ENCODE measurements around the gene MEF2C. TPM values are rescaled to one million over a fixed set of nuclear protein-coding genes. Genes with fewer than 3 reads are reported as not detected.
A peak's percentile ranks its signal among the peaks of the same experiment; 100 is the strongest.

The MEF2C gene
- total RNA-seq, 2 experiments from 2014 or later = 0.60 to 0.87 TPM

DNA sequence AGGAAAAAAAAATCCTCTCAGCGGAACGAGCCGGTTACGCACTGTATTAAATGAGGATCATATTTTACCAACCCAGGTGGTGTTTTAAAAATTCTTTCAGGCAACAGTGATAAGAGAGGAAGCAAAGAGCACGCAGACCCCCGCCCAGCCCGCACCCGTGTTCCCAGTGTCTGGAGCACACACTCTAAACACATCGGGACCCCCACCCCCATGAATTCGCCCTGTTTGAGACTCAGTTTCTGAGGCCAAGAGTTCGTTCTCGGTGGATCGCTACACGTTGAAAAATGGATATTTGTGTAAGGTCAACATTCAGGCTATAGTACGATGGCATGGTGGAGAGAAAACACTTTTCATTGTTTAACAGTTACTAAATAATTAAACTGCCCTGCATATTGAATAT is 196.3 kb downstream of the MEF2C start:
- no peak overlapping the region for H3K27ac Mint-ChIP-seq
- peaks cover 96% of the 10 kb centered on the region for H3K27me3 Mint-ChIP-seq
- TF ChIP-seq CTCF (IDR thresholded peaks at IDR 0.05) = no peak
- ChIA-PET POLR2A (no interaction called here), CTCF (no interaction called here)
- H3K4me1 ChIP-seq (ENCODE audit: insufficient read depth, low read length) = peaks cover 34% of the 10 kb centered on the region
- no peak overlapping the region for H3K4me3 Mint-ChIP-seq
- no peaks in the 10 kb centered on the region for H3K36me3 ChIP-seq (ENCODE audit: insufficient read depth, low read length)
- no peak for DNase-seq
- no peaks in the 10 kb centered on the region for H3K36me3 Mint-ChIP-seq (ENCODE audit: low read depth)
- H3K4me1 Mint-ChIP-seq (ENCODE audit: low read depth) = peaks cover 24% of the 10 kb centered on the region
- H3K4me3 ChIP-seq (ENCODE audit: low read length) = no peak overlapping the region
- intact Hi-C loops (cut with DNase I, micrococcal nuclease) = no loop called here
- H3K9me3 Mint-ChIP-seq = peaks cover 4% of the 10 kb centered on the region
- no peak for ATAC-seq (ENCODE audit: poor library complexity)
- H3K27me3 ChIP-seq (ENCODE audit: control insufficient read depth in 1 of 2, insufficient read depth in 2 of 2, low read length in 2 of 2) = peaks cover 89 to 100% of the 10 kb centered on the region in 2 experiments
- H3K27ac ChIP-seq (ENCODE audit: low read depth in 1 of 2, low read length in 2 of 2) = no peak overlapping the region
- H3K9me3 ChIP-seq (ENCODE audit: control insufficient read depth in 1 of 2, insufficient read depth in 1 of 2, low read length in 2 of 2) = peaks cover 14 to 44% of the 10 kb centered on the region in 2 experiments

GRCh38 chr5:88685591-88686541 is 197.1 kb downstream of the MEF2C start:
- H3K27me3 Mint-ChIP-seq = peaks cover 96% of the 10 kb centered on the region
- no peak for ATAC-seq (ENCODE audit: poor library complexity)
- H3K4me1 ChIP-seq (ENCODE audit: insufficient read depth, low read length) = peaks cover 30% of the 10 kb centered on the region
- POLR2A ChIA-PET = no interaction called here
- no peak overlapping the region for H3K27ac ChIP-seq (ENCODE audit: low read depth in 1 of 2, low read length in 2 of 2)
- H3K4me3 ChIP-seq (ENCODE audit: low read length) = no peak overlapping the region
- CTCF ChIA-PET = no interaction called here
- H3K4me3 Mint-ChIP-seq = no peak overlapping the region
- intact Hi-C loops (cut with DNase I, micrococcal nuclease) = no loop called here
- no peaks in the 10 kb centered on the region for H3K36me3 Mint-ChIP-seq (ENCODE audit: low read depth)
- H3K27me3 ChIP-seq (ENCODE audit: control insufficient read depth in 1 of 2, insufficient read depth in 2 of 2, low read length in 2 of 2) = peaks cover 93 to 99% of the 10 kb centered on the region in 2 experiments
- H3K9me3 ChIP-seq (ENCODE audit: control insufficient read depth in 1 of 2, insufficient read depth in 1 of 2, low read length in 2 of 2) = peaks cover 14 to 44% of the 10 kb centered on the region in 2 experiments
- H3K27ac Mint-ChIP-seq = no peak overlapping the region
- no peak for TF ChIP-seq CTCF (IDR thresholded peaks at IDR 0.05)
- DNase-seq = no peak
- H3K36me3 ChIP-seq (ENCODE audit: insufficient read depth, low read length) = no peaks in the 10 kb centered on the region
- peaks cover 4% of the 10 kb centered on the region for H3K9me3 Mint-ChIP-seq
- peaks cover 20% of the 10 kb centered on the region for H3K4me1 Mint-ChIP-seq (ENCODE audit: low read depth)

- POLR2A ChIA-PET = interaction anchor here (0.8 kb wide), 1 partner anchor 1726 kb away, joined by 3 read pairs; the partner anchor contains the start of gene CETN3
- peaks cover 8% of the 10 kb centered on the region for H3K4me1 Mint-ChIP-seq (ENCODE audit: low read depth)
Measured at GRCh38 chr5:88683506-88684135, 199.4 kb downstream of the MEF2C start.

More at GRCh38 chr5:88683506-88684135, 199.4 kb downstream of the MEF2C start:
- no peak overlapping the region for H3K27ac Mint-ChIP-seq
- H3K4me3 ChIP-seq (ENCODE audit: low read length) = no peak overlapping the region
- peak; percentile 54 for ATAC-seq (ENCODE audit: poor library complexity)
- no peak overlapping the region for H3K4me3 Mint-ChIP-seq
- no peak for TF ChIP-seq CTCF (IDR thresholded peaks at IDR 0.05)
- H3K9me3 Mint-ChIP-seq = peaks cover 4% of the 10 kb centered on the region
- no peaks in the 10 kb centered on the region for H3K36me3 ChIP-seq (ENCODE audit: insufficient read depth, low read length)
- H3K36me3 Mint-ChIP-seq (ENCODE audit: low read depth) = no peaks in the 10 kb centered on the region
- H3K27me3 ChIP-seq (ENCODE audit: control insufficient read depth in 1 of 2, insufficient read depth in 2 of 2, low read length in 2 of 2) = peaks cover 84 to 99% of the 10 kb centered on the region in 2 experiments
- CTCF ChIA-PET = interaction anchor here (2.7 kb wide), 1 partner anchor 903 kb away, joined by 7 read pairs; no protein-coding TSS in a partner anchor
- peaks cover 14 to 33% of the 10 kb centered on the region in 2 experiments for H3K9me3 ChIP-seq (ENCODE audit: control insufficient read depth in 1 of 2, insufficient read depth in 1 of 2, low read length in 2 of 2)
- intact Hi-C loops (cut with DNase I, micrococcal nuclease) = loop anchor here in 1 of 2 experiments (5.0 kb wide), 1 partner anchor 541 kb away; no protein-coding TSS in a partner anchor
- no peak overlapping the region for H3K27ac ChIP-seq (ENCODE audit: low read depth in 1 of 2, low read length in 2 of 2)
- H3K27me3 Mint-ChIP-seq = peaks cover 94% of the 10 kb centered on the region
- H3K4me1 ChIP-seq (ENCODE audit: insufficient read depth, low read length) = peaks cover 33% of the 10 kb centered on the region
- DNase-seq = peak in 3 of 14 experiments; percentile 18 to 56 (median 54)
